IMR-90 (cell line): ENCODE measurements around the gene MOV10. TPM values are rescaled to one million over a fixed set of nuclear protein-coding genes. Genes with fewer than 3 reads are reported as not detected.
A peak's percentile ranks its signal among the peaks of the same experiment; 100 is the strongest.

Experiments
- ATAC-seq: fragments of 200-7000 bp; cut with Tn5 transposase; 2 replicates; pipeline ENCODE4 v1.9.1; 2020; ENCODE audit warnings: low read depth, mild to moderate bottlenecking, moderate library complexity
- BruUV-seq: library from RNA; stranded (reverse); fragments of 400-500 nt; replicated peaks from 2 replicates; lab custom pipeline; 2021; lab: Mats Ljungman, UMichigan
- CTCF ChIA-PET: fragments of 300-600 bp; formaldehyde crosslinking; extraction: SDS; loops from one replicate; lab custom pipeline; 2021; ENCODE audit warnings: antibody characterized with exemption; lab: Yijun Ruan, JAX
- POLR2A ChIA-PET: fragments of 300-600 bp; sonication (Branson Sonifier 250); formaldehyde crosslinking; loops from one replicate; lab custom pipeline; 2022; ENCODE audit warnings: antibody characterized with exemption; ENCODE audit not compliant: unreplicated experiment; lab: Charles Lee
- DNase-seq: peaks from one replicate; pipeline ENCODE4 v3.0.0; 2013
- H2AFZ ChIP-seq: replicated peaks from 2 replicates; pipeline ENCODE3; 2013; ENCODE audit warnings: low read length, mild to moderate bottlenecking; ENCODE audit not compliant: poor library complexity
- H2AK5ac ChIP-seq: 2 replicates; pipeline ENCODE4 v1.6.1; 2013; ENCODE audit warnings: low read depth, low read length, inconsistent platforms
- H2AK9ac ChIP-seq: replicated peaks from 2 replicates; pipeline ENCODE3; 2013; ENCODE audit warnings: mild to moderate bottlenecking, low read depth, low read length, moderate library complexity; ENCODE audit not compliant: poor library complexity
- H2BK120ac ChIP-seq: 2 replicates; pipeline ENCODE4 v1.6.1; 2013; ENCODE audit warnings: low read depth, low read length, inconsistent platforms
- H2BK15ac ChIP-seq: 3 replicates; pipeline ENCODE4 v1.6.1; 2013; ENCODE audit warnings: low read depth, low read length, inconsistent platforms
- H2BK20ac ChIP-seq: 2 replicates; pipeline ENCODE4 v1.6.1; 2013; ENCODE audit warnings: low read depth, mild to moderate bottlenecking, inconsistent platforms, low read length, moderate library complexity
- H2BK5ac ChIP-seq: 2 replicates; pipeline ENCODE4 v1.6.1; 2013; ENCODE audit warnings: mild to moderate bottlenecking, low read depth, low read length, inconsistent platforms; ENCODE audit not compliant: poor library complexity, severe bottlenecking
- H3K14ac ChIP-seq: replicated peaks from 2 replicates; pipeline ENCODE4 v1.6.1; 2013; ENCODE audit warnings: low read depth, low read length, inconsistent platforms
- H3K18ac ChIP-seq: 2 replicates; pipeline ENCODE4 v1.6.1; 2013; ENCODE audit warnings: low read depth, low read length, control low read depth
- H3K23ac ChIP-seq: 2 replicates; pipeline ENCODE4 v1.6.1; 2013; ENCODE audit warnings: low read depth, low read length, inconsistent platforms
- H3K27ac ChIP-seq: 2 replicates; pipeline ENCODE4 v1.5.1; 2013; ENCODE audit warnings: mild to moderate bottlenecking, control low read depth, low read length; ENCODE audit not compliant: insufficient read depth
- H3K27me3 ChIP-seq: 2 replicates; pipeline ENCODE4 v1.6.1; 2013; ENCODE audit warnings: low read length; ENCODE audit not compliant: control insufficient read depth, insufficient read depth
- H3K36me3 ChIP-seq: 2 replicates; pipeline ENCODE4 v1.6.1; 2013; ENCODE audit warnings: low read length, mixed read lengths; ENCODE audit not compliant: control insufficient read depth, insufficient read depth
- H3K4ac ChIP-seq: 2 replicates; pipeline ENCODE4 v1.6.1; 2013; ENCODE audit warnings: low read depth, low read length, inconsistent platforms
- H3K4me1 ChIP-seq: 2 replicates; pipeline ENCODE4 v1.6.1; 2013; ENCODE audit warnings: low read length, mixed read lengths; ENCODE audit not compliant: control insufficient read depth, insufficient read depth
- H3K4me2 ChIP-seq: 2 replicates; pipeline ENCODE4 v1.6.1; 2013; ENCODE audit warnings: low read depth, mild to moderate bottlenecking, control low read depth, low read length, moderate library complexity
- H3K4me3 ChIP-seq: 2 replicates; pipeline ENCODE4 v1.5.1; 2013; ENCODE audit warnings: low read depth, mild to moderate bottlenecking, control low read depth, low read length, moderate library complexity; ENCODE audit not compliant: insufficient read depth
- H3K56ac ChIP-seq: 2 replicates; pipeline ENCODE4 v1.6.1; 2013; ENCODE audit warnings: low read length, inconsistent platforms; ENCODE audit not compliant: insufficient read depth; ENCODE audit errors: extremely low read depth
- H3K79me1 ChIP-seq, 2 experiments: 2 replicates each; pipeline ENCODE4 v1.6.1; 2013; ENCODE audit warnings: low read length in 2 of 2, inconsistent platforms in 1 of 2, low read depth in 1 of 2
- H3K9ac ChIP-seq: 2 replicates; pipeline ENCODE4 v1.6.1; 2013; ENCODE audit warnings: low read depth, low read length, control low read depth
- H3K9me1 ChIP-seq: 2 replicates; pipeline ENCODE4 v1.6.1; 2013; ENCODE audit warnings: low read length, inconsistent platforms; ENCODE audit not compliant: insufficient read depth
- H3K9me3 ChIP-seq: 2 replicates; pipeline ENCODE4 v1.6.1; 2013; ENCODE audit warnings: low read length; ENCODE audit not compliant: control insufficient read depth, insufficient read depth
- H4K20me1 ChIP-seq: 2 replicates; pipeline ENCODE4 v1.6.1; 2013; ENCODE audit warnings: low read length, inconsistent platforms; ENCODE audit not compliant: insufficient read depth
- H4K5ac ChIP-seq: 2 replicates; pipeline ENCODE4 v1.6.1; 2013; ENCODE audit warnings: mild to moderate bottlenecking, low read depth, low read length, control low read depth
- H4K8ac ChIP-seq, 2 experiments: 2 replicates each; pipeline ENCODE4 v1.6.1; 2013; ENCODE audit warnings: low read depth in 2 of 2, low read length in 2 of 2, control low read depth in 1 of 2, inconsistent platforms in 1 of 2
- H4K91ac ChIP-seq: 2 replicates; pipeline ENCODE4 v1.6.1; 2013; ENCODE audit warnings: low read depth, low read length, inconsistent platforms; ENCODE audit not compliant: insufficient read depth
- BHLHE40 ChIP-seq: fragments of 150-350 bp; IDR thresholded peaks from 2 replicates; pipeline ENCODE4 v1.6.1; 2016; ENCODE audit warnings: mild to moderate bottlenecking, low read depth, low read length
- CHD1 ChIP-seq: IDR thresholded peaks from 2 replicates; pipeline ENCODE4 v1.6.1; 2012; ENCODE audit warnings: low read depth, low read length, improper control_type of control experiment
- FOS ChIP-seq: fragments of 150-350 bp; IDR thresholded peaks from 2 replicates; pipeline ENCODE4 v1.6.1; 2016; ENCODE audit warnings: low read depth, low read length
- MAFK ChIP-seq: IDR thresholded peaks from 2 replicates; pipeline ENCODE4 v1.6.1; 2012; ENCODE audit warnings: low read depth, low read length, improper control_type of control experiment
- MAZ ChIP-seq: IDR thresholded peaks from 2 replicates; pipeline ENCODE4 v1.6.1; 2012; ENCODE audit warnings: low read depth, mild to moderate bottlenecking, low read length, improper control_type of control experiment, moderate library complexity, borderline replicate concordance
- NFE2L2 ChIP-seq: fragments of 150-350 bp; IDR thresholded peaks from 2 replicates; pipeline ENCODE4 v1.6.1; 2016; ENCODE audit warnings: low read depth, mild to moderate bottlenecking, low read length
- POLR2A ChIP-seq: IDR thresholded peaks from 2 replicates; pipeline ENCODE4 v1.6.1; 2012; ENCODE audit warnings: mild to moderate bottlenecking, low read depth, low read length
- RAD21 ChIP-seq: IDR thresholded peaks from 2 replicates; pipeline ENCODE4 v1.6.1; 2012; ENCODE audit warnings: low read length, improper control_type of control experiment
- RCOR1 ChIP-seq: IDR thresholded peaks from 2 replicates; pipeline ENCODE4 v1.6.1; 2012; ENCODE audit warnings: mild to moderate bottlenecking, low read length, improper control_type of control experiment; ENCODE audit not compliant: insufficient replicate concordance
- RFX5 ChIP-seq: IDR thresholded peaks from 2 replicates; pipeline ENCODE4 v1.8.0; 2012; ENCODE audit warnings: low read depth, mild to moderate bottlenecking, low read length, moderate library complexity
- SMC3 ChIP-seq: fragments of 150-350 bp; IDR thresholded peaks from 2 replicates; pipeline ENCODE4 v1.6.1; 2016; ENCODE audit warnings: low read depth, mild to moderate bottlenecking, antibody characterized with exemption, low read length, moderate library complexity
- WGBS, 2 experiments: methylation state at CpG; one replicate each; pipeline versions ENCODE4 v1.1.5 to v1.1.7; 2013; ENCODE audit warnings: missing lambda C conversion rate in 2 of 2; ENCODE audit not compliant: insufficient read length in 1 of 2; ENCODE audit errors: extremely low coverage in 2 of 2; 5-methylcytosine and 5-hydroxymethylcytosine counted together
- dilution Hi-C: fragments of 300-500 bp; cut with HindIII; formaldehyde crosslinking; loops from one replicate; pipeline ENCODE4 v1.14.3; 2018; ENCODE audit warnings: low sequenced_read_pairs; ENCODE audit not compliant: unreplicated experiment
- in situ Hi-C: fragments of 300-500 bp; cut with MboI; formaldehyde crosslinking; loops from 3 replicates; pipeline ENCODE4 v1.14.3; 2019; ENCODE audit warnings: low sequenced_read_pairs, inconsistent platforms, mixed read lengths
- intact Hi-C: fragments of 100-400 bp; cut with micrococcal nuclease; formaldehyde crosslinking; loops from 2 replicates; pipeline ENCODE4 v1.10.0; 2022
- polyA plus RNA-seq, 3 experiments: library from polyadenylated mRNA; depleted of rRNA; stranded (reverse); fragments of >200 nt; gene quantifications; 2 replicates each; pipeline ENCODE4 v1.2.3, GENCODE V29; 2012; ENCODE audit warnings: low replicate concordance in 1 of 3
- total RNA-seq: library from RNA; depleted of rRNA; stranded (reverse); fragments of >200 nt; gene quantifications from 2 replicates; pipeline ENCODE4 v1.2.3, GENCODE V29; 2012
- TF ChIP-seq, protein P1 (sequence below): fragments of 150-350 bp; IDR thresholded peaks from 2 replicates; pipeline ENCODE4 v1.6.1; 2016; ENCODE audit warnings: low read depth, mild to moderate bottlenecking, low read length, moderate library complexity, borderline replicate concordance
- TF ChIP-seq, protein P2 (sequence below): fragments of 150-350 bp; IDR thresholded peaks from 2 replicates; pipeline ENCODE4 v1.6.1; 2017; ENCODE audit warnings: mild to moderate bottlenecking, antibody characterized with exemption, low read length, low read depth
- TF ChIP-seq, protein P3 (sequence below): conservative IDR thresholded peaks from 2 replicates; pipeline ENCODE4 v1.5.1; 2012; ENCODE audit warnings: mild to moderate bottlenecking, low read depth, low read length, improper control_type of control experiment

Gene MOV10
- total and polyA plus RNA-seq, 2 of the 4 experiments (the other 2 are of a cell fraction) = 36.7 to 103 TPM

DNA sequence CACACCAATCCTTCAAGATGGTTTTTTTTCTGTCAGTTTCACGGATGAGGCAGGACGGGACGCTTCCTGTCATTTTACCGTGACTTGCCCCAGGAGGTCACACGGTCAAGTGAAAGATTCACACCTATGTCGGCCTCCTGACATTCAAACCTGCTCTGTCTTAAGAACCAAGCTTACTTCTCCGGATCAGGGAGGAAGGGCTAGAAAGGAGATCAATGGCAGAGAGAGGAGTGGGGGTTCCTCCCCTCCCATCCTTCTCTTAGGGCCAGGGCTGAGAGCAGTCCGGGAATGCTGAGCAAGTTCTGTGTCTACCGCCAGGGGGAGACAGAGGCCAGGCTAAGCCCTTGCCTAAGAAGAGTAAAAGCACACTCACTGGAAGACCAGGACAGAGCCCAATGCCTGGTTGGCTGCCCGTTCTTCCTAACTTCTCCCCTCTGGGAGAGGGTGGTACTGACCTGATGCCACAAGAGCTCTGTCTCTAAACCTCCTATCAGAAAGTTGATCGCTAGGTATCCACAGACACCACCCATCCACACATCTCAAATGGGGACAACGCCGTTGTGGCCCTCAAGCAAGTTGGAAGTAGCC, 41.8 kb downstream of the MOV10 start:
- Histone ChIP-seq H3K4me2 (peak overlapping the region; percentile 88), H4K20me1 (no peaks in the 10 kb centered on the region), H3K18ac (no peak overlapping the region), H2BK20ac (no peak overlapping the region), H4K91ac (no peak overlapping the region), H2BK5ac (no peak overlapping the region), H3K9ac (no peak overlapping the region), H3K27me3 (peaks cover 7% of the 10 kb centered on the region; the same call in 1 of the 2 replicates), H2AFZ (peak overlapping the region; percentile 94), H4K8ac (no peak overlapping the region), H3K27ac (no peak overlapping the region), H3K36me3 (no peaks in the 10 kb centered on the region), H2AK5ac (0 out of 2 replicates have a peak overlapping the region, but pooled peaks have one; percentile 51), H3K4me1 (no peaks in the 10 kb centered on the region), H2AK9ac (peak overlapping the region; percentile 83), H2BK120ac (no peak overlapping the region), H3K9me3 (no peaks in the 10 kb centered on the region), H3K14ac (no peak overlapping the region), H3K9me1 (peaks cover 3% of the 10 kb centered on the region; the same call in 1 of the 2 replicates), H3K56ac (no peak overlapping the region), H3K23ac (0 out of 2 replicates have a peak overlapping the region, but pooled peaks have one; percentile 4), H4K5ac (no peak overlapping the region), H3K79me1 (no peaks in the 10 kb centered on the region), H3K4me3 (peak overlapping the region; percentile 68), H2BK15ac (no peak overlapping the region; the same call in 2 of the 3 replicates), H3K4ac (no peak overlapping the region)
- no TSS peak for BruUV-seq
- intact Hi-C loops = loop anchor here (1.0 to 10.0 kb wide), 6 partner anchors 88 to 961 kb away; partner anchors contain the start of genes LRIG2 and SLC16A1
- in situ Hi-C loops = loop anchor here (5.0 to 25.0 kb wide), 3 partner anchors 91 to 971 kb away; partner anchors contain the start of gene SLC16A1
- ATAC-seq (peak; percentile 63), DNase-seq (peak; percentile 90)
- 50% methylated on average over 4 of the region's 13 CpGs; no CpG with 5 or more reads in 1 of the 2 experiments for WGBS, 2 experiments
- CTCF ChIA-PET = interaction anchor here (0.5 to 4.7 kb wide), 12 partner anchors 11 to 1183 kb away, joined by 3 to 32 read pairs (median 4); partner anchors contain the start of gene LRIG2
- dilution Hi-C loops = no loop called here
- POLR2A ChIA-PET = no interaction called here
- no peak for TF ChIP-seq CHD1
- peak; percentile 57 for TF ChIP-seq RCOR1
- peak; percentile 74 for TF ChIP-seq POLR2A
- TF ChIP-seq, protein P1, sequence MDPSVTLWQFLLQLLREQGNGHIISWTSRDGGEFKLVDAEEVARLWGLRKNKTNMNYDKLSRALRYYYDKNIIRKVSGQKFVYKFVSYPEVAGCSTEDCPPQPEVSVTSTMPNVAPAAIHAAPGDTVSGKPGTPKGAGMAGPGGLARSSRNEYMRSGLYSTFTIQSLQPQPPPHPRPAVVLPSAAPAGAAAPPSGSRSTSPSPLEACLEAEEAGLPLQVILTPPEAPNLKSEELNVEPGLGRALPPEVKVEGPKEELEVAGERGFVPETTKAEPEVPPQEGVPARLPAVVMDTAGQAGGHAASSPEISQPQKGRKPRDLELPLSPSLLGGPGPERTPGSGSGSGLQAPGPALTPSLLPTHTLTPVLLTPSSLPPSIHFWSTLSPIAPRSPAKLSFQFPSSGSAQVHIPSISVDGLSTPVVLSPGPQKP = no peak
- no peak for TF ChIP-seq BHLHE40
- TF ChIP-seq, protein P2, sequence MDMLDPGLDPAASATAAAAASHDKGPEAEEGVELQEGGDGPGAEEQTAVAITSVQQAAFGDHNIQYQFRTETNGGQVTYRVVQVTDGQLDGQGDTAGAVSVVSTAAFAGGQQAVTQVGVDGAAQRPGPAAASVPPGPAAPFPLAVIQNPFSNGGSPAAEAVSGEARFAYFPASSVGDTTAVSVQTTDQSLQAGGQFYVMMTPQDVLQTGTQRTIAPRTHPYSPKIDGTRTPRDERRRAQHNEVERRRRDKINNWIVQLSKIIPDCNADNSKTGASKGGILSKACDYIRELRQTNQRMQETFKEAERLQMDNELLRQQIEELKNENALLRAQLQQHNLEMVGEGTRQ = no peak
- TF ChIP-seq SMC3 = peak; percentile 99
- no peak for TF ChIP-seq NFE2L2
- TF ChIP-seq MAFK = peak; percentile 52; the same call in 1 of the 2 replicates
- TF ChIP-seq, protein P3, sequence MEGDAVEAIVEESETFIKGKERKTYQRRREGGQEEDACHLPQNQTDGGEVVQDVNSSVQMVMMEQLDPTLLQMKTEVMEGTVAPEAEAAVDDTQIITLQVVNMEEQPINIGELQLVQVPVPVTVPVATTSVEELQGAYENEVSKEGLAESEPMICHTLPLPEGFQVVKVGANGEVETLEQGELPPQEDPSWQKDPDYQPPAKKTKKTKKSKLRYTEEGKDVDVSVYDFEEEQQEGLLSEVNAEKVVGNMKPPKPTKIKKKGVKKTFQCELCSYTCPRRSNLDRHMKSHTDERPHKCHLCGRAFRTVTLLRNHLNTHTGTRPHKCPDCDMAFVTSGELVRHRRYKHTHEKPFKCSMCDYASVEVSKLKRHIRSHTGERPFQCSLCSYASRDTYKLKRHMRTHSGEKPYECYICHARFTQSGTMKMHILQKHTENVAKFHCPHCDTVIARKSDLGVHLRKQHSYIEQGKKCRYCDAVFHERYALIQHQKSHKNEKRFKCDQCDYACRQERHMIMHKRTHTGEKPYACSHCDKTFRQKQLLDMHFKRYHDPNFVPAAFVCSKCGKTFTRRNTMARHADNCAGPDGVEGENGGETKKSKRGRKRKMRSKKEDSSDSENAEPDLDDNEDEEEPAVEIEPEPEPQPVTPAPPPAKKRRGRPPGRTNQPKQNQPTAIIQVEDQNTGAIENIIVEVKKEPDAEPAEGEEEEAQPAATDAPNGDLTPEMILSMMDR = peak; percentile 99
- peak; percentile 39; the same call in 1 of the 2 replicates for TF ChIP-seq MAZ
- peak; percentile 99 for TF ChIP-seq RAD21
- no peak for TF ChIP-seq FOS
- no peak for TF ChIP-seq RFX5
